Heart left ventricle (tissue), 13 donors: Measurements from ENCODE around the gene HIPK1.
"Not testable (repeated sequence)": the region's sequence is repeated elsewhere in the genome, so short reads cannot be mapped to it uniquely, and the experiment has no call there.

Source experiments
- CTCF ChIP-seq, 12 donors: fragments of 200-600 bp; sonication (generic) in 4 of 12; IDR thresholded peaks; one replicate each; pipeline versions ENCODE4 v1.5.0 to v1.8.0; 2018 to 2022; ENCODE audit warnings: antibody characterized with exemption in 12 of 12, mild to moderate bottlenecking in 5 of 12
- POLR2A ChIP-seq, 2 donors: fragments of 450-650 bp; IDR thresholded peaks; one replicate each; pipeline ENCODE4 v1.6.1; 2017; ENCODE audit warnings: antibody characterized with exemption in 2 of 2, mild to moderate bottlenecking in 2 of 2, moderate library complexity in 2 of 2
- donor health status: ischemic (EF 13 %, LVEDD 7.1; RV severe dilation, severe dysfunction).
- donor health status: DM: no; HTN: yes; CAD: no.
- donor health status: DM: no; HTN: no; CAD: no.
- donor health status: ischemic (EF 25% LVEDD 6.9; RV normal size, moderate dysfunction).
- donor health status: ischemic (EF 25% LVEDD 5.7; RV mildly dilated, moderate dysfunction).
- donor health status: ischemic (EF 35%, LVEDD 5.7; RV mildly dilated, moderate dysfunction).
- donor health status: nonischemic (EF 11% LVEDD 7.7; RV severe dilation, severe dysfunction).
- donor health status: DM: yes; HTN: yes; CAD: no.
- donor health status: PGD.
- donor health status: ischemic (EF 29% LVEDD 5.4; RV normal size, mild dysfunction).
- donor health status: nonischemic (EF 23%, LVEDD 6.1; RV moderate dilation, normal function).

- TF ChIP-seq CTCF, POLR2A (IDR thresholded peaks at IDR 0.05): not testable (repeated sequence)
These were observed 19.0 kb downstream of the HIPK1 start for GRCh38 chr1:113948151-113948550.
